H1 (cell line): ENCODE results near the gene HTR3A. TPM values are rescaled to one million over a fixed set of nuclear protein-coding genes. Genes with fewer than 3 reads are reported as not detected.

Experiments
- CHD7 ChIP-seq: fragments of 300-600 bp; sonication (generic); IDR thresholded peaks from 2 replicates; pipeline ENCODE4 v1.7.1; 2012; ENCODE audit warnings: low read length, moderate library complexity, mild to moderate bottlenecking, inconsistent platforms; ENCODE audit not compliant: insufficient replicate concordance
- HDAC6 ChIP-seq: IDR thresholded peaks from one replicate; pipeline ENCODE4 v1.7.1; 2012; ENCODE audit warnings: low read depth, mild to moderate bottlenecking, inconsistent platforms, low read length, moderate library complexity
- MAFK ChIP-seq: IDR thresholded peaks from 2 replicates; pipeline ENCODE4 v1.6.1; 2012; ENCODE audit warnings: low read depth, mild to moderate bottlenecking, improper control_type of control experiment, low read length
- polyA plus RNA-seq, 7 experiments: library from polyadenylated mRNA; depleted of rRNA in 3 of 7; stranded (reverse) in 5 of 7; unstranded in 2 of 7; fragments of >200 nt in 5 of 7; fragments of 200-250 nt in 2 of 7; gene quantifications; 1 replicate in 5 of 7; 2 replicates in 1 of 7; 4 replicates in 1 of 7; pipeline versions ENCODE4 v1.2.1 to v1.2.3, GENCODE V29; 2011 to 2013; ENCODE audit warnings: missing spikeins in 2 of 7, mixed read lengths in 2 of 7
- total RNA-seq: library from RNA; stranded (reverse); fragmentation: NEBNext Ultra II Directional; extraction: Animal tissue kit (Norgen Biotek cat#: 25700); gene quantifications from 2 replicates; pipeline ENCODE4 v1.2.1, GENCODE V29; 2021

HTR3A gene
- total and polyA plus RNA-seq, 2 of the 8 experiments (the other 6 are each of a cell fraction or from before 2014, with no cell fraction given) = 7.5 to 8.9 TPM

DNA sequence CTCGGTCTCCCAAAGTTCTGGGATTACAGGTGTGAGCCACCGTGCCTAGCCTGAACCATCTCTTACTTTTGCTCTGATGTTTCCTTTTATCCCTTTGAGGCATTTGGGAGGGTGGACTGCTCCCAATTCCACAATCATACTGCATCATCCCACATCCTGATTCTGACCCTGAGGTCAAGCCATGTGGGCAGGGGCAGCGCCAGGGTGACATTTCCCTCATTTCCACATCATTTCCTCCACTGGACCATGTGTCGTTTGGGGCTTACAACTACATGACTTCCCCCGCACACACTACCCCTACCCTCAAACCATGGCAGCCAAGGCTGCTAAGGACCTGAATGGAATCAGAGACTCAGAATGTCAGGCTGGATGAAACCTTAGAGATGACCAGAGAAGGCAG is 58.2 kb downstream of the HTR3A start (continued):
- TF ChIP-seq CHD7 (no peak), HDAC6 (no peak), MAFK (no peak)
